Islet of Langerhans (tissue), 1 donor: ENCODE results near the gene CDC123.
A peak's percentile ranks its signal among the peaks of the same experiment; 100 is the strongest.
"Not testable (repeated sequence)": the region's sequence is repeated elsewhere in the genome, so short reads cannot be mapped to it uniquely, and the experiment has no call there.

Source experiments
- FAIRE-seq: peaks from one replicate; lab custom pipeline; 2011; peaks lifted over from hg19 to GRCh38; lab: Jason Lieb, UNC

CDC123 gene

GRCh38 chr10:12191715-12192114 is 4.3 kb upstream of the CDC123 start:
- no peak for FAIRE-seq

DNA sequence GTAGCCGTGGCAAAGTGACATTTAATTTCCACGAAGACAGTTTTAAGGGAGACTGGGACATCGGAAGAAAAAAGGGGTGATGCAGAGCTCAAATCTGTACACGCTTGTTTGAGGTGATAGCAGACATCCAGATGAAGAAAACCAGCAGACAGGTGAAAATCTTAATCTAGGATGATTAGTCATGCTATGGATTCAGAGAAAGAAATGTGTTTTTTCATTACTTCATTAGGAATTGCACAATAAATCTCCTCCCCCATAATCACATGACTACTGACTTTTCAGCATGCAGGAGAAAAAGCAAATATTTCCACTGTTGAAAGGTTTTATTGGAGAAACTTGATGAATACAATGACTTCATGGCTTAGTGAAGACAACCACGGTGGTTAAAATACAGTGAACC is 2.8 kb upstream of the CDC123 start:
- FAIRE-seq = no peak

DNA sequence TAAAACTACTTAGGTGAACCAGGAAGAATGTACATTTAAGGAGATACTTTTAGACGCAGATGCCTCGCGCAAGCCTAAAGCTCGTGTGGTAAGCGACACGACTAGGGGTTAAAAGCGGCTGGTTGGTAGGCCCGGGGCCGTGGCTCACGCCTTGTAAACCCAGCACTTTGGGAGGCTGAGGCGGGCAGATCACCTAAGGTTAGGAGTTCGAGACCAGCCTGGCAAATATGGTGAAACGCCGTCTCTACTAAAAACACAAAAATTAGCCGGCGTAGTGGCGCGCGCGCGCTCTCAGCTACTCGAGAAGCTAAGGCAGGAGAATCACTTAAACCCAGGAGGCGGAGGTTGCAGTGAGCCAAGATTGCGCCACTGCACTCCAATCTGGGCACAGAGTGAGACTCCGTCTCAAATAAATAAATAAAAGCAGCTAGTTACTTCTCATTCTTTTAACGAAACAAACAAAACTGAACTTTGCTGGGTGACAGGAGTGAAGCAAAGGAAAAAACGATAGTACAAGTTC is 1.2 kb upstream of the CDC123 start:
- FAIRE-seq = no peak

- no peak for FAIRE-seq
Observed at GRCh38 chr10:12195281-12195602, 746 bp upstream of the CDC123 start.

GRCh38 chr10:12196531-12197211 is 683 bp downstream of the CDC123 start:
- FAIRE-seq = no peak

DNA sequence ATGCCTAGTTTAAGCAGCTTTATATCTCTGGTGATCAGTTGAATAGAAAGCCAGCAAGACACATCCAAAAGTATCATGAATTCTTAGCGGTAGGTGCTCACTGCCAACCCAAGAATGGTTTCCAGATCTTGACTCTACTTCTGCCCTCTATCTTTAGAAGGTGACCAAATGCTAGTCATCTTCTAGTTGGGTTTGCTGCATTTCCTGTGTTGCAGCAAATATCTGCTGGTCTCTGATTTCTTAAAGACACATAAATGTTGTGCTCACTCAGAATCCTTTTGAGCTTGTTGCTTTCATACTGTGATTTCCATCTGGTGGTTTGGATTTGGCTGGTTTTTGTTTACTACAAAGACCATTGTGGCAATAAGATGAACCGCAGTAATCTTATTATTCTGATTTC is 2.2 kb downstream of the CDC123 start:
- no peak for FAIRE-seq

DNA sequence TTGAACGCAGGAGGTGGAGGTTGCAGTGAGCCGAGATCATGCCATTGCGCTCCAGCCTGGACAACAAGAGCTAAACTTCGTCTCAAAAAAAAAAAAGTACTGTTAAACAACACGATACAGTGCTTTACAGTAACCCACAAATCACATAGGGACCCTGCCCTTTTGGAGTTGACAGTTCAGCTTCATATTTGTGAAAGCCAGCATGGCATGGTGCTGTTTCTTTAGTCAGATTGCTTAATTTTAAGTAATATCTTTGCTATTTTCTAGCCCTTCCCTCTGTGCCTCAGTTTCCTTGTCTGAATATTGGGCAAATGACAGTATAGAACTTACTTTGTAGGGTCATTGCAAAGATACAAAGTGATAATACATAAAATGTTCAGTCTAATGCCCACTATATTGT is 4.9 kb downstream of the CDC123 start:
- FAIRE-seq = no peak

DNA sequence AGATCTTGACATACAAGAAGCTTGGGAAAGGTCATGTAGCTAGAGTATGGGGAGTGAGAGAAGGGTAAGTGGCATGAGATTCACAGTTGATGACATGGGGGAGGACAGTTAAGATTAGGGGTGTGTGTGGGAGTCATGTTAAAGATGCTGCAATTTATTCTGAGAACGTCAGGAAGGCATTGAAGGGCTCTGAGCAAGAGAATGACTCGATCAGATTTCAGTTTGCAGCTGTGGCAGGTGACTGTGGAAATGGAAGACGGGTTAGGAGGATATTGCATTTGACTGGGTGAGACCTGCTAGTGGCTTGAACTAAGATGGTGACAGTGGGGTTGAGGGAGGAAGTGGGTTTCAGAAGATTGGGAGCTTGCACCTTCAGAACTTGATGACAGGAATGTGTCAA is 5.6 kb downstream of the CDC123 start:
- no peak for FAIRE-seq

- FAIRE-seq = no peak
Observed at GRCh38 chr10:12202226-12202625, 6.2 kb downstream of the CDC123 start.

GRCh38 chr10:12205082-12205481 is 9.1 kb downstream of the CDC123 start:
- no peak for FAIRE-seq

DNA sequence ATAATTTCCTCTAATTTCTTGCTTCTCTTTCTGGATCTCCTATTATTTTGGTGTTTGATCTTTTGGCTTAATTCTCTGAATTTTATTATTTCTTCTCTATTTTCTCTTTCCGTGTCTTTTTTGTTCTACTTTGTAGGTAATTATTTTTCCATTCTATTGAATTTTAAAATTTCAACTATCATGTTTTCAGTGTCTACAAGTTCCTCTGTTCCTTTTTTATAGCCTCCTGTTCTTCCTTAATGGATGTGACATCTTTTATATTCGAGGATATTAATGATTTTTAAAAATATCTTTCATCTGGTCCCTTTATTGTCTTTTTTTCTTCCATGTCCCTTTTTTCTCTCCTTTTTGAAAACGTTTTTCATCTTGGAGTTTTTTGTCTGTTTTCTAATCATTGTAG is 11.1 kb downstream of the CDC123 start:
- no peak for FAIRE-seq

DNA sequence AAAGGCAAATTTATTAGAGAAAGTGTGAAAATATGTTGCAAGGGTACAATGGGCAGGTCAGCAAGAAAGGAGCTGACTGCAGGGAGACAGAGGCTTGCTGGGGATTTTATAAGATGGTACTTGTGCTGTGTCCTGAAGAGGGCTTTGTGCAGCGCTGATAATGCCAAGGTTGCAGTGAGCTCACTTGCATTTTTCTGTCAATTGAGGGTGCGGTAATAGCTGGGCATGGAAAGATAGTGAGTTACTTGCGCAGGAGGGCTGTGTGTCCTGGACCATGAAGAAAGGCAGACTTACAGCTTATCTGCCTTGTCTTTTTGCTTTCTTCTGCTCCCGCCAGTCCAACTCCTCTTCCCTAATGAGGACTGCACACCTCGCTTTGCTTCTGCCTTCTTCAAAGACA is 12.5 kb downstream of the CDC123 start:
- FAIRE-seq = no peak

DNA sequence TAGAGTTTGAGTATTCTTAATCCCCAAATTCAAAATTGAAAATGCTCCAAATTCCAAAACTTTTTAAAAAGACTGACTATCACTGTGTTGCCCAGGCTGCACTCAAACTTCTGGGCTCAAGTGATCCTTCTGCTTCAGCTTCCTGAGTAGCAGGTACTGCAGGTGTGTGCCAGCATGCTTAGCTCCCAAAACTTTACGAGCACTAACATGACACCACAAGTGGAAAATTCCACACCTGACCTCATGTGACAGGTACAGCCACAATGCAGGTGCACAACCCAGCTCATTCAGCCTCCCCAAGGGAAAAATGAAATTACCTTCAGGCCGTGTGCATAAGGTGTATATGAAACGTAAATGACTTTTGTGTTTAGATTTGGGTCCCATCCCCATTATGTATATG is 16.5 kb downstream of the CDC123 start:
- FAIRE-seq = no peak

GRCh38 chr10:12213621-12214020 is 17.6 kb downstream of the CDC123 start:
- no peak for FAIRE-seq

DNA sequence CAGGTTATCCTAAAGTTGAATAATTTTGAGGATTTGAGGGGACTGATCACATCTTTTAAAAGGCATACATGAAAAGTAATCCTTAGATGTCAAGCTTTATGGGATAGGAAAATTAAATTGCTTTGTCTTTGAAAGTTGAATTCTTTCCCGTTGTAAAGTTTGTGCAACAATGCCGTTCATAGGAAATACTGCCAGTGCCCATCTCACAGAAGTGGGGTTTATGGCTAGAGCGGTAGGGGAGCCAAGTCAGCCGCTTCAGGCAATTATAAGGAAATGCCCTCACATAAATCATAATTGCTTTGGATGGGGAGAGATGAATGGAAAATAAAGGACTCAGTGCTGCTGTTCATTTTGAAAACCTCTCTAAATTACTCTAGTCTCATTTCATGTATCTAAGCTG is 18.1 kb downstream of the CDC123 start:
- no peak for FAIRE-seq

DNA sequence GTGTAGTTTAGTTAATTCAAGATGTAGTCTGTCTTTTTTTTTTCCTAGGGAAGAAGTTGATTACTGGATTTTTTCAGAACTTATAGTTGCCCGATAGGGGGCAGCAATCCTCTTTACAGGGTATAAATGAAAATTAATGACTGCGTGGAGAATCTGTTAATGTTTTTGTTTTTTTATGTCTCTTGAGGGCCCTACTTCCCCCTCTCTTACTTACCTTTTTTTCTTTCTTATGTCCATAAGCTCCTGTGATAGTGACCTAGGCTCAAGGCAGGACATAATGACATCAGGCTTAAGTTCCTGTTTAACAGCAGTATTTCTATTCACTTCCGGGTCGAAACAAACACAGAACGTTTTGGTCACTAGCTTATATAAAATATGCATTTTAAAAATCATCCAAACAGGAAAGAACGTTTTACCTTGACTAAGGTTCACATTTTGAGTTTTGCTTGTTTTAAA is 18.8 kb downstream of the CDC123 start:
- peak; percentile 93 for FAIRE-seq

GRCh38 chr10:12218991-12219390 is 23.0 kb downstream of the CDC123 start:
- no peak for FAIRE-seq

DNA sequence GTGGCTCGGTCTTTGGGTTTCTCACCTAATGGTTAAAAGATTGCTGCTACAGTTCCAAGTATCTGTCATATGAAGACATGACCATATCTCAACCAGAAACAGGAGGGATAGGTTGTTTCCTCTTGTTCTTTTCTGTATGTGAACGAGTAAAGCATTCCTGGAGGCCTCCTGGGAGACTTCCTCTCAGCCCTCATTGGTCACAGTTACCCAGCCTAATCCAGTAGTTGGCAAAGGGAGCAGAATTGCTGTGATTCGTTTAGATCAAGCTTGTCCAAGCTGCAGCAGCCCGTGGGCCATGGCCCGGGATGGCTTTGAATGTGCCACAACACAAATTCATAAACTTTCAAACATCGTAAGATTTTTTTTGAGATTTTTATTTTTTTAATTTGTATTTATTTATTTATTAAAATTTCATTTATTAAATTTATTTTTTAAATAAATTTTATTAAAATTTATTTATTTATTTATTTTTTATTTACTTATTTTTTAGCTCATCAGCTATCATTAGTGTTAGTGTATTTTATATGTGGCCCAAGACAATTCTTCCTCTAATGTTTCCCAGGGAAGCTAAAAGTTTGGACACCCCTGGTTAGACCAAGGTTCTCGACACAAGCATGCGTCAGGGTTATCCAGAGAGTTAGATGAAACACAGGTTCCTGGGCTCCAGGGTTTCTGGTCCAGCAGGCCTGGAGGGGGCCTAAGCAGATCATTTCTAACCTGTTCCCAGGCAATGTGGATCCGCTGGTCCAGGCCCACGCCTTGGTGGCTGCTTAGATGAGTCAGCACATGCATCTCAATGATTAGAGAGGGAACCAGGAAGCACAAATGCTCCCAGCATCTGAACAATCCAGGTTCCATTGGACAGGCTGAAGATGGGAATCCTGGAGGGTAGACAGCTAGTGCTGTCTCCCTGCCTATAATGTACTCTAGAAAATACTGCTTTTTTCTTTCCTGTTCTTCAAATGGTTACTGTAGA is 25.6 kb downstream of the CDC123 start:
- no peak for FAIRE-seq

- FAIRE-seq = no peak
Observed at GRCh38 chr10:12225444-12225843, 29.5 kb downstream of the CDC123 start.

GRCh38 chr10:12226438-12226837 is 30.4 kb downstream of the CDC123 start:
- not testable (repeated sequence) for FAIRE-seq

DNA sequence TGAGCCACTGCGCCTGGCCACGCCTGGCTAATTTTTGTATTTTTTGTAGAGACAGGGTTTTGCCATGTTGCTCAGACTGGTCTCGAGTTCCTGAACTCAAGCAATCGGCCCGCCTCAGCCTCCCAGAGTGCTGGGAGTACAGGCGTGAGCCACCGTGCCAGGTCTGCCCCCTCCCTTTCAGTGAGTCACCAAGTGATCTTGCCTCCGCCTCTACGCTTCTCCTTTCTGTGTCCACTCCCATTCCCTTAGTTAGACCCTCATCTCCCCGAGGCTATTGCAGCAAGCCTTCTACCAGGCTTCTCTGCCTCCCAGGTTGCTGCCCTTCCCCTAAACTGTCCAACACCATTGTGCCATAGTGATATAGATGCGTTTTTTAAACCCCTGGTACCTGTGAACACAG is 32.9 kb downstream of the CDC123 start:
- no peak for FAIRE-seq

DNA sequence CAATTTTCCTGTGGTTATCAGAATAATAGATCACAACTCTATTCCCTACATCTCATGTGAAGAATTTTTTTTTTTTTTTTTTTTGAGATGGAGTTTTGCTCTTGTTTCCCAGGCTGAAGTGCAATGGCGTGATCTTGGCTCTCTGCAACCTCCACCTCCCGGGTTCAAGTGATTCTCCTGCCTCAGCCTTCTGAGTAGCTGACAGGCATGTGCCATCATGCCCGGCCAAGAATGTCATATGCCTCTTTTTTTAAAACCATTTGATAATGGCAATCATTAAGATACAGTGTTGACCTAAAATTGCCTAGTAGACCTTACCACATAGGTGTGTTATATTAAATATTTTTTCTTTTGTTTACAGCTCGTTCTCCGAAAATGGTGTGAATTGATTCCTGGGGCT is 38.7 kb downstream of the CDC123 start:
- not testable (repeated sequence) for FAIRE-seq

DNA sequence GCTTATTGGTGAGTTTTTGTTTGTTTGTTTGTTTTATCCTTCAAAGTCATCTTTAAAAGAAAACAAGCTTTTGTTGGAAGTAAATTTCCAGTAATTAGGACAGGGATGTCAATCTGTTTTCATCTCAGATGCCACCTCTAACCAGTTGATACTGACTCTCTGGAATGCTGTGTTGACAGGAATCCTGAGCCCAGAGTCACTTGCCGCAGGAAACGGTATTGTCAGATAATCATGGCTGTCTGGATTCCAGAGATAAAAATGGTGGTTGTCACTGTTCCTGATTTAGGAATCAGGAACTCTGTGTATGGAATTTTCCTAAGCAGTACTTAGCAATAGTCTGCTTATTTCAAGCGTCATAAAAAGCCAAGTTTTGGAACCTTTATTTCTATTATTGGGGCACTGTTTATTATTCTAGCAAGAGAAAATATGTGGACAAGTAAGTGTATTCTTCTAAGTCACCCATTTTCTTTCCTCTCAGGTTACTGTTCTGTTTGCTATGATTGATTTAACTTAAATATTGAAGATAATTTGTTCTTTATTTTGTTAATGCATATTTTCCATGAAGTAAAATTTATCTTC is 39.2 kb downstream of the CDC123 start:
- FAIRE-seq = no peak
